ENCODE data around the gene VPS18. TPM values are rescaled to one million over a fixed set of nuclear protein-coding genes. Genes with fewer than 3 reads are reported as not detected.

The VPS18 gene
- total RNA-seq, 1 donor from 2014 or later, result 12.5 TPM

- no peak for DNase-seq
These were observed 43.7 kb downstream of the VPS18 start for GRCh38 chr15:40937762-40938535.

GRCh38 chr15:40938536-40938870, 44.3 kb downstream of the VPS18 start:
- no peak for DNase-seq

- peak; percentile 20 for DNase-seq
These were observed 46.1 kb downstream of the VPS18 start for GRCh38 chr15:40940296-40940801.

GRCh38 chr15:40941068-40941527, 46.8 kb downstream of the VPS18 start:
- no peak for DNase-seq

GRCh38 chr15:40941528-40942336, 47.5 kb downstream of the VPS18 start:
- peak; percentile 59 for DNase-seq

- no peak for DNase-seq
These were observed 48.1 kb downstream of the VPS18 start for GRCh38 chr15:40942337-40942854.

- DNase-seq, result no peak
These were observed 48.6 kb downstream of the VPS18 start for GRCh38 chr15:40942878-40943277.

- DNase-seq, result no peak
These were observed 49.6 kb downstream of the VPS18 start for GRCh38 chr15:40943764-40944365.

- DNase-seq, result no peak
These were observed 50.5 kb downstream of the VPS18 start for GRCh38 chr15:40944510-40945296.

GRCh38 chr15:40948706-40949473, 54.6 kb downstream of the VPS18 start:
- DNase-seq, result no peak

- DNase-seq, result no peak
These were observed 55.5 kb downstream of the VPS18 start for GRCh38 chr15:40949756-40950207.

- DNase-seq, result no peak
These were observed 57.5 kb downstream of the VPS18 start for GRCh38 chr15:40951764-40952163.

- no peak for DNase-seq
These were observed 58.2 kb downstream of the VPS18 start for GRCh38 chr15:40952301-40952900.

- peak; percentile 72 for DNase-seq
These were observed 58.9 kb downstream of the VPS18 start, which contains the start of gene CHAC1 for GRCh38 chr15:40952901-40953712. TSS of gene CHAC1 (plus strand) at chr15:40953471. CDS start at chr15:40953584, 113 bp downstream.

Small RNAs within 50 kb of the gene (small RNA-seq; reads per million reads assigned to genes)
- gene AC025166.1 (ENCODE audit: low replicate concordance), result not detected
- gene ISCA1P4 (ENCODE audit: low replicate concordance), result not detected

Other genes with a start within 250 kb of the VPS18 start
- 3.7 TPM for gene RAD51, start 199.3 kb upstream of the VPS18 start, total RNA-seq
- 16.6 TPM for gene RMDN3, start 139.2 kb upstream of the VPS18 start, total RNA-seq
- 7.4 TPM for gene GCHFR, start 130.4 kb upstream of the VPS18 start, total RNA-seq
- 3.3 TPM for gene C15orf62, start 124.5 kb upstream of the VPS18 start, total RNA-seq
- gene ZFYVE19, start 87.4 kb upstream of the VPS18 start, total RNA-seq, result 17.1 TPM
- 19.0 TPM for gene DNAJC17, start 87.0 kb upstream of the VPS18 start, total RNA-seq
- not detected for gene PPP1R14D, start 65.7 kb upstream of the VPS18 start, total RNA-seq
- 50.8 TPM for gene SPINT1, start 50.4 kb upstream of the VPS18 start, total RNA-seq
- 19.4 TPM for gene RHOV, start 20.2 kb upstream of the VPS18 start, total RNA-seq
- gene DLL4, start 34.9 kb downstream of the VPS18 start, total RNA-seq, result 7.6 TPM
- gene CHAC1, start 59.0 kb downstream of the VPS18 start, total RNA-seq, result 5.6 TPM
- 25.1 TPM for gene INO80, start 221.8 kb downstream of the VPS18 start, total RNA-seq